ENCODE results near the gene STK24. TPM values are rescaled to one million over a fixed set of nuclear protein-coding genes. Genes with fewer than 3 reads are reported as not detected.
A peak's percentile ranks its signal among the peaks of the same experiment; 100 is the strongest.

Gene STK24
- total RNA-seq, 3 donors from 2014 or later: 190 to 210 (median 204) TPM

DNA sequence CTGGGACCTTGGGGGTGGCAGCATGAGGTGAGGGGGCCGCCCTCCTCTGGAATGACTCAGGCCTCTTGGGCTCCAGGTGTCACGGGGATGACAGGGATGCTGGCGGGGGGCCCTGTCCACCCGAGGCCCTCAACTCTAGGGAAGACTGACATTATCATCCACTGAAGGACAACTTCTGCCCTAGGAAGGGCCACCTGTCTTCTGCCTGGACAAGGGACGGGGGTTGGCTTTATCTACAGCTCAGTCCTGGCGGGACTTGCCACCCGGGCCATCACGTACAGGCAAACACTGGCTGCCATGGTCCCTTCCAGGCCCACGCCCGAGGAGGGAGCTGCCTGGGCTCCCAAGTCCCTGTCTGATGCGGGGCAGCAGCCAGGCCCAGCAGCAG lies 130.7 kb downstream of the STK24 start:
- intact Hi-C loops (cut with DNase I, micrococcal nuclease): loop anchor here (5.0 to 10.0 kb wide), 3 partner anchors 129 to 209 kb away; partner anchors contain the start of gene STK24 (in 1 of the 2)
- Histone ChIP-seq H3K4me3 (no peak overlapping the region), H3K9me3 (no peaks in the 10 kb centered on the region), H3K36me3 (ENCODE audit: low read depth) (no peaks in the 10 kb centered on the region), H3K4me1 (ENCODE audit: low read depth) (peaks cover 8% of the 10 kb centered on the region)
- TF ChIP-seq, protein P1, sequence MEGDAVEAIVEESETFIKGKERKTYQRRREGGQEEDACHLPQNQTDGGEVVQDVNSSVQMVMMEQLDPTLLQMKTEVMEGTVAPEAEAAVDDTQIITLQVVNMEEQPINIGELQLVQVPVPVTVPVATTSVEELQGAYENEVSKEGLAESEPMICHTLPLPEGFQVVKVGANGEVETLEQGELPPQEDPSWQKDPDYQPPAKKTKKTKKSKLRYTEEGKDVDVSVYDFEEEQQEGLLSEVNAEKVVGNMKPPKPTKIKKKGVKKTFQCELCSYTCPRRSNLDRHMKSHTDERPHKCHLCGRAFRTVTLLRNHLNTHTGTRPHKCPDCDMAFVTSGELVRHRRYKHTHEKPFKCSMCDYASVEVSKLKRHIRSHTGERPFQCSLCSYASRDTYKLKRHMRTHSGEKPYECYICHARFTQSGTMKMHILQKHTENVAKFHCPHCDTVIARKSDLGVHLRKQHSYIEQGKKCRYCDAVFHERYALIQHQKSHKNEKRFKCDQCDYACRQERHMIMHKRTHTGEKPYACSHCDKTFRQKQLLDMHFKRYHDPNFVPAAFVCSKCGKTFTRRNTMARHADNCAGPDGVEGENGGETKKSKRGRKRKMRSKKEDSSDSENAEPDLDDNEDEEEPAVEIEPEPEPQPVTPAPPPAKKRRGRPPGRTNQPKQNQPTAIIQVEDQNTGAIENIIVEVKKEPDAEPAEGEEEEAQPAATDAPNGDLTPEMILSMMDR (IDR thresholded peaks at IDR 0.05): no peak
- ATAC-seq: peak; percentile 1
- no peak for DNase-seq

DNA sequence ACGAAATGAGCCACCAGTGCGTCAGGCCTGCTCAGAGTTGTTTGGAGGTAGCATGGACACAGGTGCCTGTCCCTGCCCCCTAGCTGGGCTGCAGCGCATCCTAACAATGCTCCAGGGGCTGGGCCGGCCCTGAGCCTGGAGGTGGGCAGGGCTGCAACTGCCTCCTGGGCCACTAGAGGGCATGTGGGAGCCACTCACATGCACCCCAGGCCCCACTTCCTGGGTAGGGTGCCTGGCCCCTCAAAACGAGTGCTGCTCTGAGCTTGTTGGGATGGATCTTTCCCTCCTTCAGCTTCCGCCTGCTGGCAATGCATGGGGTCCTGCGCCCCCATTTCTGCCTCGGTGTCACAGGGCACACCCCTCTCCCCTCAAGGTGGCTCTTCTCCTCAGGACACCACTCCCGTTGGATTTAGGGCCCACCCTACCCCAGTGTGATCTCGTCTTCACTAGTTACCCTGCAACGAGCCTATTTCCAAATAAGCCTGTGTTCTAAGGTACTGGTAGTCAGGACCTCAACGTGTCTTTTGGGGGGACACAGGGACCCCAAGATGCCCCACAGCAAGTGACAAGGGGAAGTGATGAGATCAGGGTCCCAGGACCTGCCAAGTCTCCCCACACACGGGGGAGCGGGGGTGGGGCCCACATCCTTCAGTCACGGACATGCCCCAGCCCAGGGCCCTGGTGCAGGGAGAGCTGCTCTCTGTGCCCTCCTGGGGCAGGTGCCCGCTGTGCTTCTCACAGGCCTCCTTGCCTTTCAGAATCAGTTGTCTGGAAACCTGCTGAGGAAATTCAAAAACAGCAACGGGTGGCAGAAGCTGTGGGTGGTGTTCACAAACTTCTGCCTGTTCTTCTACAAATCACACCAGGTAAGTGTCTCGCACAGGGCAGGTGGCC lies 131.3 kb downstream of the STK24 start:
- Histone ChIP-seq H3K4me3 (no peak overlapping the region), H3K4me1 (ENCODE audit: low read depth) (peaks cover 8% of the 10 kb centered on the region), H3K9me3 (no peaks in the 10 kb centered on the region), H3K36me3 (ENCODE audit: low read depth) (no peaks in the 10 kb centered on the region)
- TF ChIP-seq, protein P1 (IDR thresholded peaks at IDR 0.05): peak; percentile 95
- intact Hi-C loops (cut with DNase I, micrococcal nuclease): loop anchor here (5.0 to 10.0 kb wide), 3 partner anchors 129 to 209 kb away; partner anchors contain the start of gene STK24 (in 1 of the 2)
- ATAC-seq (peak; percentile 85), DNase-seq (peak; percentile 77 to 87 (median 85))

DNA sequence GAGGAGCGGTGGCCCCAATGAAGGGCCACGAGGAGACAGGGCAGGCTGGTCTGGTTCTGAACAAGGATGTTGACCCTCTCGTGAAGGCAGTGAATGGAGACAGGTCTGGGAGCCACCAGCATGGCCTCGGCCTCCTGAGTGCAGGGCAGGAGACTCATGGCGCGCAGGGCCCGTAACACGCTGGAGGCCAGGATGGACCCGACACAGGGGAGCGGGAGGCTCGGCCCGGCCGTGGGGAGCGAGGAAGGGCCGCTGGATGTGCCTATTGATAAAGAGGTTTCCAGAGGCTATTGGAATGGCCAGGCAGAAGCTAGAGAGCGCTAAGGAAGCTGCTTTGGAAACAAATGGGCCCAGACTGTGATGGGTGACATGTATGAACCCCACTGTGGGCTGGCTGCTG lies 132.5 kb downstream of the STK24 start:
- ATAC-seq (no peak), DNase-seq (no peak)
- peaks cover 8% of the 10 kb centered on the region for H3K4me1 ChIP-seq (ENCODE audit: low read depth)
- H3K4me3 ChIP-seq: no peak overlapping the region
- no peaks in the 10 kb centered on the region for H3K9me3 ChIP-seq
- TF ChIP-seq, protein P1 (IDR thresholded peaks at IDR 0.05): no peak
- intact Hi-C loops (cut with DNase I, micrococcal nuclease): loop anchor here (10.0 kb wide), 2 partner anchors 130 to 210 kb away; partner anchors contain the start of gene STK24 (in 1 of the 2)
- H3K36me3 ChIP-seq (ENCODE audit: low read depth): no peaks in the 10 kb centered on the region

DNA sequence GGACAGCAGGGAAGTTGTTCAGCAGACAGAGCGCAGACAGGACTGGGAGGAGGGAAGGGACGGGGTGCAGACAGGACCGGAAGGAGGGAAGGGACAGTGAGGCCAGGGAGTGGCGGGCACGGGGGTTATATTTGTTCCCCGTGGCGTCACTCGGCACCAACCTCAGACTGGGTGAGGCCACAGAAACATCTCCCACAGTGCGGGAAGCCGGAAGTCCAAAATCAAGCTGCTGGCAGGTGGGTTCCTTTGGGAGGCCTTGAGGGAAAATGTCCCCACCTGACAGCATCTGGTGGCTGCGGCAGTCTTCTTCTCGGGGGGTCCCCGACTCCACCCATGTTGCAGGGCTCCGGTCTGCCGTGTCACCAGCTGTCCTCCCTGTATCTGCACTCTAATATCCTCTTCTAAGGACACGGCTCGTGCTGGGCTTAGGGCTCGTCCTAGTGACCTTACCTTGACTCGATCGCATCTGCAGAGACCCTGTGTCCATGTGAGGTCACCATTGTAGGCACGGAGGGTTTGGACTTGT lies 133.0 kb downstream of the STK24 start:
- ATAC-seq (no peak), DNase-seq (no peak)
- no peaks in the 10 kb centered on the region for H3K9me3 ChIP-seq
- no peak overlapping the region for H3K4me3 ChIP-seq
- TF ChIP-seq, protein P1 (IDR thresholded peaks at IDR 0.05): no peak
- H3K4me1 ChIP-seq (ENCODE audit: low read depth): peaks cover 8% of the 10 kb centered on the region
- intact Hi-C loops (cut with DNase I, micrococcal nuclease): loop anchor here (10.0 kb wide), 2 partner anchors 131 to 211 kb away; partner anchors contain the start of gene STK24 (in 1 of the 2)
- H3K36me3 ChIP-seq (ENCODE audit: low read depth): no peaks in the 10 kb centered on the region

DNA sequence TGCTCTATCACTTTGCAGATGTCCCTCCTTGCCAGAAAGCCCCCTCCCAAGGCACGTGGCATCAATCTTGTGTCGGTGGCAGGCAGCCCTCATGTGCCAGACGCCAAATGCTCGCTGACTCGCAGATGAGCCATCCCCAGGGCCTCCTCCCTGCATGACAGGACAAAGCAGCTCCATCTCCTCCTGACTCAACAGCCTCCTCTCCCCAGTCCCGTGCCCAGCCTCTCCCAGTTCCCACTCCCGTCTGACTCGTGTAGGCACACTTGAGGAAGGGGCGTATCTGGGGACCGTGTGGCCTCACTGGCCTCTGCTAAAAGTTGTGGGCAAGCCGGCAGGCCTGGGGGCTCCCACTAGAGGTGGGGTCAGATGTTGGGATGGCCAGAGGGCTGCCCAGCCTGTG lies 133.6 kb downstream of the STK24 start:
- Histone ChIP-seq H3K9me3 (no peaks in the 10 kb centered on the region), H3K4me3 (no peak overlapping the region), H3K36me3 (ENCODE audit: low read depth) (no peaks in the 10 kb centered on the region), H3K4me1 (ENCODE audit: low read depth) (peaks cover 8% of the 10 kb centered on the region)
- ATAC-seq (peak; percentile 3), DNase-seq (no peak)
- intact Hi-C loops (cut with DNase I, micrococcal nuclease): loop anchor here (10.0 kb wide), 2 partner anchors 131 to 211 kb away; partner anchors contain the start of gene STK24 (in 1 of the 2)
- TF ChIP-seq, protein P1 (IDR thresholded peaks at IDR 0.05): no peak
